22Rv1 (cell line): Measurements from ENCODE around the gene AFG3L2.

ENCODE experiments used
- ZFX ChIP-seq: fragments of 450-650 bp; IDR thresholded peaks from 2 replicates; pipeline ENCODE4 v1.6.1; 2017; ENCODE audit warnings: antibody characterized with exemption, borderline replicate concordance
- TF ChIP-seq, protein P1 (sequence below): fragments of 450-650 bp; IDR thresholded peaks from 2 replicates; pipeline ENCODE4 v1.5.1; 2017; ENCODE audit warnings: mild to moderate bottlenecking

GRCh38 chr18:12342661-12343060 is 34.4 kb downstream of the AFG3L2 start:
- TF ChIP-seq, protein P1, sequence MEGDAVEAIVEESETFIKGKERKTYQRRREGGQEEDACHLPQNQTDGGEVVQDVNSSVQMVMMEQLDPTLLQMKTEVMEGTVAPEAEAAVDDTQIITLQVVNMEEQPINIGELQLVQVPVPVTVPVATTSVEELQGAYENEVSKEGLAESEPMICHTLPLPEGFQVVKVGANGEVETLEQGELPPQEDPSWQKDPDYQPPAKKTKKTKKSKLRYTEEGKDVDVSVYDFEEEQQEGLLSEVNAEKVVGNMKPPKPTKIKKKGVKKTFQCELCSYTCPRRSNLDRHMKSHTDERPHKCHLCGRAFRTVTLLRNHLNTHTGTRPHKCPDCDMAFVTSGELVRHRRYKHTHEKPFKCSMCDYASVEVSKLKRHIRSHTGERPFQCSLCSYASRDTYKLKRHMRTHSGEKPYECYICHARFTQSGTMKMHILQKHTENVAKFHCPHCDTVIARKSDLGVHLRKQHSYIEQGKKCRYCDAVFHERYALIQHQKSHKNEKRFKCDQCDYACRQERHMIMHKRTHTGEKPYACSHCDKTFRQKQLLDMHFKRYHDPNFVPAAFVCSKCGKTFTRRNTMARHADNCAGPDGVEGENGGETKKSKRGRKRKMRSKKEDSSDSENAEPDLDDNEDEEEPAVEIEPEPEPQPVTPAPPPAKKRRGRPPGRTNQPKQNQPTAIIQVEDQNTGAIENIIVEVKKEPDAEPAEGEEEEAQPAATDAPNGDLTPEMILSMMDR: no peak
- no peak for TF ChIP-seq ZFX
